GM19193 (cell line): ENCODE results near the gene SLC26A8.

Source experiments
- POLR2A ChIP-seq: IDR thresholded peaks from 4 replicates; pipeline ENCODE4 v1.6.1; 2011; ENCODE audit not compliant: insufficient read depth, insufficient read length; ENCODE audit errors: extremely low read depth

Gene SLC26A8

DNA sequence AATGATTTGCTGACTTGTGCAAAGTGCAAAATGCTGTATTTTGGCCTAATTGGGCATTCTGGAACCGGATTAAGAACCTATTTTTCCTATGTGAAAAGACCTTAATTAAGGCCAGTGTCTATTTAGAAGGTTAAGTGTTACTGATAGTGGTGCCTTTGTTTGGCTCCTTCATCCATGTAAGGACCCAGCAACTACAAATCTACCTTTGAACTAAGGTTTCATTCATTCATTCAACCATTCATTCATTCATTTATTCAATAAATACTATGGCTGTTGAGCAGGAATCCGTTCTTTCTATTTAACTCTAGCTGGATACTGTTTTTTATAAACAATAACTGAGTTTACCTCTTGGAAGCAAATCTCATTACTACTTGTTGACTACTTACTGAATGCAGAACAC, 36.8 kb upstream of the SLC26A8 start:
- TF ChIP-seq POLR2A: no peak

DNA sequence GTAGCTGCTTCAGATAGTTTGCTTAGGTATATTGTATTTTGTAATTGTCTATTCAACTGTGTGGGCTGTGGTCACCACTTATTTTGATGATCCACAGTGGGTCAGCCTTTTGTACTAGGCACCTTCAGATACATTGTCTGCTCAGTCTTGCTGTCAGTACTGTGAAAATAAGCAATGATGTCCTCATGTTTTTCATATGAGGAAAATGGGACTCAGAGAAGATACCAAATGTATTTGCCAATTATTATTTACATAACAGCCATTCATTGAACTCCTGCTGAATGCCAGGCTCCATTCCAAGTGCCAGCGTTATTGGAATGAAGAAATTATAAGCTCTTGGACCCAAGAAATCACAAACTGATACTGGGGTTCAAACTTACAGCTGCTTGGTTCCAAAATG, 31.7 kb upstream of the SLC26A8 start:
- TF ChIP-seq POLR2A: no peak

DNA sequence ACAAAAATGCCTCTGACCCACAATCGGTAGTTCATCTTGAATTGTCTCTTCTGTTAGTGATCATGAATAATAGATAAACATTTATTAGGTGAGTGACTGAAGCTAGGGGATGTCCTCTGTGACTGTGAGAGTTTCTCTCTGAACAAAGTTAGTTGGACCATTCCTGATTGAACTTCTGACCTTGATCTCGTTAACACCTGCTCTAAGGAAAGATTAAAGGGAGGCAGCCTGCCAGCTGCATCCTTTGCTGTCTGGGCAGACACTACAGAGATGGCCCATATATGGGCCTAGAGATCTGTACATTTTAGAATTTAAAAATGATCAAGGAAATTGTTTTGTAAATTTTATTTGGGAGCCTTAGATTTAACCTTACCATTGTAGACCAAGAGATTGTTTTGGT, 30.5 kb upstream of the SLC26A8 start:
- TF ChIP-seq POLR2A: no peak

DNA sequence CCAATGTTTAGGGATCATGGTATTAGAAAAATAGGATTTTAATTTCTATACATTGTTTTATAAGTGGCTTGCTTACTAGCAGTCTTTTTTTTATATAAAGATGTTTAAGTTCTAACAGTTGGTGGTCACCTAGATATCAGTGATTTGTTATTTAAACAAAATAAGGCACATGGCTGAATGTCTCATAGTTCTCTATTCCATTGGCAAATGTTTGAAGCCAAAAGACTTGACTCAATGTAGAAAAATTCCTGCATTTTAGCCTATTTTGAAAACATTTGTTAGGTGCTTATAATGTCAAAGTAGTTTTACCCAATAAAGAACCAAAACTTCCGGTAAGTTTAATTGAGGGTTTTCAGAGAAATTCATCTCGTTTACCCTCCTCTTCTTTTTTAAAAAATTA, 30.0 kb upstream of the SLC26A8 start:
- TF ChIP-seq POLR2A: no peak

DNA sequence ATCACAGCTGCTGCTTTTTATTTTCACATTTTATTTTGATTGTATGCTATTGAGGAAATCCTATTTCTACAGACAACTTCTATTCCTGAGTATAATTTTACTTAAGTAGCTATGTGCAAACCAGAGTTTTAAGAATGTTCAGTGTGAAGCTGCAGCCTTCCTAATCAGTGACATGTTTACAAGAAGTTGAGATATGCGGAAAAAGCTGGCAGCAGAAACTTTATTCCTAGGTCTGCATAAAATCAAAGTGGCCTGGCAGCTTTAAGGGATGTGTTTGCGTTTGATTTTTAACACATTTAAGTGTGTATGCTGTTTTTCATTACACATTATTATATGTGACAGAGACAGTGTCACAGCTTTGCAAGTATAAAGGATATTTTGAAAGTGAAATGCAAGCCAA, 29.4 kb upstream of the SLC26A8 start:
- TF ChIP-seq POLR2A: no peak

DNA sequence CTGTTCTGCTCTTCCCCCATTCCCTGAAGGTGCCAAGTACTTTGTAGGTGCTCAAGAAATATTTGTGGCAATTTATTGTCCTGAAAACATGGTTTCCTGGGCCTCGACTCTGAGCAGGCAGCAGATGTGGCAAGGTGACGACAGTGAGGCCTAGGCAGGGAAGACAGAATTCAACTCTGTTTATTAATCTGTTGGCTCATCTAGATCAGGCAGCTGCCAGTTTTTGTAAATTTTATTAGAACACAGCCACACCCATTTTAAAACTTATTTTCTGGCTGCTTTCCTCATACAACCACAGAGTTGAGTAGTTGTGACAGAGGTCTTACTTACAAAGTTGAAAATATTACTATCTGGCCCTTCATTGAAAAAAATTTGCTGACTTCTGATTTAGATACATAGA, 27.7 kb upstream of the SLC26A8 start:
- no peak for TF ChIP-seq POLR2A

DNA sequence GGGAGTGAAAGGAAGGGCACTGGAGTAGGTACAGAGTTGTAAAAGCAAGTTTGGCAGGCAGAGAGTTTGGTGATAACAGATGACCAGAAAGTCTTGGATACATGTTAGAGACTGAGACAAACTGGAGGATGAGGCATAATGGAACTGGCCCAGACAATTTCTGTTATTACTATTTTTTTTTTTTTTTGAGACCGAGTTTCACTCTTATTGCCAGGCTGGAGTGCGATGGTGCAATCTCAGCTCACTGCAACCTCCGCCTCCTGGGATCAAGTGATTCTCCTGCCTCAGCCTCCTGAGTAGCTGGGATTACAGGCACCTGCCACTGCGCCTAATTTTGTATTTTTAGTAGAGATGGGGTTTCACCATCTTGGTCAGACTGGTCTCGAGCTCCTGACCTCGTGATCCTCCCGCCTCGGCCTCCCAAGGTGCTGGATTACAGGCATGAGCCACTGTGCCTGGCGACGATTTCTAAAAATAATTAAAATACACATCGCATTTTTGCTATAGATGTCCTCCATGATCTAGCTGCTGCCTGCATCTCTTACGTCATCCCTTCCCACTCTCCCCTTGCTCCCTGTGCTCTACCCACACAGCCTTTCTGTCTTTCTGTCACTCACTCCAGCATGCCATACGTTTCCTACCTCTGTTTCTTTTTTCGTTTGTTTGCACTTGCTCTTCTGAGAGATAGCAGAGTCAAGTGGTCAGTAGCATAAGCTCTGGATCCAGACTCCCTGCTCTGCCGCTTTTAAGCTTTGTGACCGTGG, 26.7 kb upstream of the SLC26A8 start:
- no peak for TF ChIP-seq POLR2A

DNA sequence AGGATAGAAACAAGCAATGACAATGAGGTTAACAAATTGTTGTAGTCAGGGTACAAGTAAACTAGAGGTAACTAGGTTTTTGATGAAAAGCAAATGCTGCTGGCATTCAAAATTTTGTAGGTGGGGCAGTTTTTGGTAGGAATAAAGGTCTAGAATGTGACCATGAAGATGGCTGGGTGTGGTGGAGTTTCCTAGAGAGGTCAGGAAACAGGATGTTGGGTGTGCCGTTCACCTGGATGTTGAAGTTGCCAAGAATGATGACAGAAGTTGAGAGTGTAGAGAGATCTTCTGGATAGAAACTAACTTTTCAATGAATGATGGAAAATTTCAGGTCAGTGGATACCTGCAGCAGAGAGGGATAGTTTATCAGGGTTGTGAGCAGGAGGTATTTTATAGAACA, 25.9 kb upstream of the SLC26A8 start:
- no peak for TF ChIP-seq POLR2A

DNA sequence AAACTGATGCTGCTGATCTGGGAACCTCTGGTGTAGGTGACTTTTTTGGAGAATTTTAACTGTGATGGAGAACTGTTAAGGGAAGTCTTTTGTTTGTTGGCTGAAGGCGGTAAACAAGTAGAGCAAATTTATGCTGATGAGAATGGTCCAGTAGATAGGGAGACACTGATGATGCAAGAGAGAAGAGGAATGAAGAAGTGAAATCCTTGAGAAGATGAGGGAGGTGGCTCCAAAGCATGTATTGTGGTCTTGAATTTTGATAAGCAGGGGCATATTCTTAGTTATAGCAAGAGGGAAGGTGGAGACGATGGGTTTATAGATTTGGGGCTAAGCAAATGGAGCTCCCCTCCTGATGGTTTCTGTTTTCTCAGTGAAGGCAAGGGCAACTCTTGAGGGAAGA, 25.1 kb upstream of the SLC26A8 start:
- TF ChIP-seq POLR2A: no peak

DNA sequence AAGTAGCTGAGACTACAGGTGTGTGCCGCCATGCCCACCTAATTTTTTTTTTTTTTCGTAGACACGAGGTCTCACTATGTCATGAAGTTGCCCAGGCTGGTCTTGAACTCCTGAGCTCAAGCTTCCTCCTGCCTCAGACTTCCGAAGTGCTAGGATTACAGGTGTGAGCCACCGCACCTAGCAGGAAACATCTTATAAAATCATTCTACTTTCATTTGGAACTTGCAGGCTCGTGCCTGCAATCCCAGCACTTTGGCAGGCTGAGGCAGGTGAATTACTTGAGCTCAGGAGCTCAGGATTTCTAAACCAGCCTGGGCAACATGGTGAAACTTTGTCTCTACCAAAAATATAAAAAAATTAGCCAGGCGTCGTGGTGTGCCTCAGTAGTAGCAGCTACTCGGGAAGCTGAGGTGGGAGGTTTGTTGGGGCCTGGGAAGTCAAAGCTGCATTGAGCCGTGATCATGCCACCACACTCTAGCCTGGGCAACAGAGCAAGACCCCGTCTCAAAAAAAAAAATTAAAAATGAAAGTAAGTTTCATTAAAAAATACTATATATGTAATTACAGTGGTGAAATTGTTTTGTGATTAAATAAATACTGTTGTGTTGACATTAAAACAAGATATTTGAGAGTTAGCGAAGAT, 18.3 kb upstream of the SLC26A8 start:
- TF ChIP-seq POLR2A: no peak

DNA sequence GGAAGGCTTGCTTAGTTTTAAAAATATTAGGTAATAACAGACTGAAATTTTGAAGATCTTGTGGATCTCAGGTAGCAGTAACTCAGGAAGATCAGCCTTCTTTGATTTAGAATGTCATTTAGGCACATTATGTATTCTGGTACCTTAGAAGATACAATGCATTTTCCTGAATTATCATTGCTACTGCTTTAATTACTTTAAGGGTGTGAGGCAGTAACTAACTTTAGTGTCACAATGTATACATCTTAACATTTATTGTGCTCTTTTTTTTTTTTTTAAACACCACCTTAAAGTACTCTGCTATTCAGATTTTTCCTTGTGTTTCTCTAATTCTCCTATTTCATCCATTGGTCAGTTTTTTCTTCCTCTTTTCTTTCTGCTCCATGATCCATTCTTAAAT, 16.5 kb upstream of the SLC26A8 start:
- no peak for TF ChIP-seq POLR2A

DNA sequence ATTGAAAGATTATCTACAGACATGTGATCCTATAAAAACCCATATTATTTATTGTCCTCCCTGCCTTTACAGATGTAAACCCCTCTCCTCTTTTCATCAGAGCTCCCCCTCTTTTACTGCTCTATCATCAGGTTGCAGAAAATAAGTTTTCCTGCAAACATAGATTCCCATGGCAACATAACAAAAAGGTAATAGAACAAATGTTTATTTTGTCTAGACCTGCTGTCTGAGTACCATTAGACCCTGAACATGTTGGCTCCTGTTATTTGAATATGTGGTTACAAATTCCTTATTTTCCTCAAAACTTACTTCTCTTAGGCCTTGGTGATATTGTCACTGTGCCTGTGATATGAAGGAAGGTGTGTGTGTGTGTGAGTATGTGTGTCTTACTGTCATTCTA, 14.7 kb upstream of the SLC26A8 start:
- TF ChIP-seq POLR2A: no peak

DNA sequence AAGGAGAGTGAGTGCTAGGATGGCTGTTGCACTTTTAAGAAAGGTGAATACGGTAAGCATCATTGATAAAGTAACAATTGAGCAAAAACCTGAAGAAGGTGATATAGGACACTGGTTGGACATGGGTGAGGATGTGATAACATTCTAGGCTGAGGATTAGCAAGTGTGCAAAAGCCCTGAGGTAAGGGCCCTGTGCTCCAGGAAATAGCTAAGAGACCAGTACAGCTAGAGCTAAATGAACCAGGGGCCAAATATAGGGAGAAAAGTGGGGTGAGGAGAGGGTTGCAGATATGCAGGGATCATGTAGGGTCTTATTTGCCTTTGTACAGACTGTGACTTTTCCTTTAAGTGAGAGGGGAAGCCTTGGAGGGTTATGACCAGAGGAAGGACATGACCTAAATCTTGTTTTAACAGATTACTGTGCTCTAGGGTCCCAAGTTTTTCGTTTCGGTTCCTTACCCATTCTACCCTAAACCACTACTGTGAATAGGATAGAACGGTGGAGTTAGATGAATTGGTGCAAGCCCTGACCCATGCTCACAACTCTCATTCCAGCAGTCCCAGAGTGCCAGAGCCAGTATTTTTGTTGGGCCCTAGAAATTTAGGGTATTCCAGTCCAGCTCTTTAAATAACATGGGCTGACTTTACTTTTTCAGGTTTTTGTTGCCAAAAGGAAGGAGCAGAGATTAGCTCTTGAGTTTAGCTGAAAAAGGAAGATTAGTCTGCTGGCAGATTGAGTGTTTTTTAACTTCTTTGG, 13.9 kb upstream of the SLC26A8 start:
- no peak for TF ChIP-seq POLR2A

DNA sequence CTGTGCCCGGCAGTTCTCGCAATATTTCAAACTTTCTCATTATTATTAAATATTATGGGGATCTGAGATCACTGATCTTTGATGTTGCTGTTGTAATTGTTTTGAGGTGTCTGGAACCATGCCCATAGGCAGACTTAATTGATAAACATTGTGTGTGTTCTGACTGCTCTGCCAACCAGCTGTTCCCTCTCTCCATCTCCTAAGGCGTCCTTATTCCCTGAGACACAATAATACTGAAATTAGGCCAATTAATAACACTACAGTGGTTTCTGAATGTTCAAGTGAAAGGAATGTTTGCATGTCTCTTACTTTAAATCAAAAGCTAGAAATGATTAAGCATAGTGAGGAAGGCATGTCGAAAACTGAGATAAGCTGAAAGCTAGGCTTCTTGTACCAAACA, 10.8 kb upstream of the SLC26A8 start:
- no peak for TF ChIP-seq POLR2A

DNA sequence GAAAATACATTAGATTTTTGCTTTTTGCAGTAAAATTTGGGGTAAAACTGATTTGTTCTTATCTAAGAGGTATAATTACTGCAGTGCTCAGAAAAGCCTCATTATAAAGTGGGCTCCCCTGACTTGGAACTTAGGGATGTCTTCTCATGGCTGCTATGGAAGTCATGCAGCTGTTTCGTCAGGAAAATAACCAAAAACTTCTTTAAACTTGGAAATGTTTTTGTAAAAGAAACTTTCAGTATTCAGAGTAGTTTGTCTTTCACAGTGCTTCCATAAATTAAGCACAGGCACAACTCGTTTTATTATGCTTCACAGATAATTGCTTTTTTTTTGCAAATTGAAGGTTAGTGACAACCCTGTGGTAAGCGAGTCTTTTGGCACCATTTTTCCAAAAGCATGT, 10.0 kb upstream of the SLC26A8 start:
- no peak for TF ChIP-seq POLR2A

DNA sequence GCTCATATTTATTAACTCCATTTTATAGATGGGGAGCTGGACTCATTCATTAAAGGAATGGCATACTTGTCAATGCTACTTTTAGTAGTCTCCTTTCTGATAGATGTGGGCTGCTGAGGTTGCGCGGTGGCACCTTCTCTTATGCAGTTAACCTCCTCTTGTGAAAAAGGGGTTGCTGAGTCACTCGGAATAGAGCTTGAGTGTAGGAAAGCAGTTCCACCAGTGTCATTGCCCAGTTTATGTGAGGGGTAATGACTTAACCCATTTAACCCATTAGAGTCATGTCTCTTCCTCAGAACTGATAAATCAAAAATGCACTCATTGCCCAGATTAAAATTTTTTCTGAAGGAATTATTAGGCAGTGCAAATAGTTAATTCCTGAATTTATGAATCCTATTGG, 9.5 kb upstream of the SLC26A8 start:
- no peak for TF ChIP-seq POLR2A
